OCI-LY1 (cell line): Measurements from ENCODE around the gene THAP9.

ENCODE experiments used
- H2AFZ ChIP-seq: fragments of 200-600 bp; sonication (generic), shearing (Covaris generic); 2 replicates; pipeline ENCODE4 v1.6.0; 2014; ENCODE audit warnings: antibody characterized with exemption, mild to moderate bottlenecking, low read length
- H3F3A ChIP-seq: fragments of 200-600 bp; sonication (generic), shearing (Covaris generic); 2 replicates; pipeline ENCODE4 v1.6.0; 2014; ENCODE audit warnings: mild to moderate bottlenecking, antibody characterized with exemption, low read length, moderate library complexity; ENCODE audit not compliant: insufficient read depth
- H3K27ac ChIP-seq: fragments of 200-600 bp; sonication (generic); 2 replicates; pipeline ENCODE4 v1.5.1; 2014; ENCODE audit warnings: low read length, mixed run types, mild to moderate bottlenecking, low read depth; ENCODE audit not compliant: poor library complexity, severe bottlenecking
- H3K27me3 ChIP-seq: fragments of 200-600 bp; sonication (generic); 2 replicates; pipeline ENCODE4 v1.6.0; 2014; ENCODE audit warnings: antibody characterized with exemption, mild to moderate bottlenecking, low read length, moderate library complexity; ENCODE audit not compliant: insufficient read depth
- H3K36me3 ChIP-seq: fragments of 200-600 bp; sonication (generic); 2 replicates; pipeline ENCODE4 v1.6.1; 2014; ENCODE audit warnings: mild to moderate bottlenecking, antibody characterized with exemption, low read length, moderate library complexity, mixed read lengths; ENCODE audit not compliant: insufficient read depth
- H3K4me1 ChIP-seq: fragments of 200-600 bp; sonication (generic); 2 replicates; pipeline ENCODE4 v1.5.1; 2014; ENCODE audit warnings: mild to moderate bottlenecking, low read length, moderate library complexity; ENCODE audit not compliant: insufficient read depth, severe bottlenecking
- H3K4me2 ChIP-seq: fragments of 200-600 bp; sonication (generic), shearing (Covaris generic); 2 replicates; pipeline ENCODE4 v1.6.1; 2014; ENCODE audit warnings: low read length
- H3K4me3 ChIP-seq: fragments of 200-600 bp; sonication (generic); 2 replicates; pipeline ENCODE4 v1.5.1; 2014; ENCODE audit warnings: low read length, low read depth, mild to moderate bottlenecking, mixed read lengths; ENCODE audit not compliant: poor library complexity, severe bottlenecking
- H3K79me2 ChIP-seq: fragments of 200-600 bp; shearing (Covaris generic); 2 replicates; pipeline ENCODE4 v1.6.1; 2016; ENCODE audit warnings: mixed run types, low read length, mixed read lengths; ENCODE audit not compliant: insufficient read depth
- H3K9ac ChIP-seq: fragments of 200-600 bp; sonication (generic), shearing (Covaris generic); 2 replicates; pipeline ENCODE4 v1.6.1; 2014; ENCODE audit warnings: mild to moderate bottlenecking, low read length, mixed read lengths
- H3K9me2 ChIP-seq: fragments of 200-600 bp; sonication (generic), shearing (Covaris generic); 2 replicates; pipeline ENCODE4 v1.6.1; 2014; ENCODE audit warnings: low read depth, mild to moderate bottlenecking, low read length, mixed read lengths
- H3K9me3 ChIP-seq: fragments of 200-600 bp; shearing (Covaris generic); 2 replicates; pipeline ENCODE4 v1.6.1; 2014; ENCODE audit warnings: low read length, mixed read lengths
- H4K20me1 ChIP-seq: fragments of 200-600 bp; sonication (generic), shearing (Covaris generic); 2 replicates; pipeline ENCODE4 v1.6.0; 2016; ENCODE audit warnings: mild to moderate bottlenecking, low read length; ENCODE audit not compliant: insufficient read depth
- CTCF ChIP-seq: fragments of 200-600 bp; sonication (generic), shearing (Covaris generic); IDR thresholded peaks from 2 replicates; pipeline ENCODE4 v1.5.1; 2017; ENCODE audit warnings: mild to moderate bottlenecking, antibody characterized with exemption, low read length, moderate library complexity, mixed read lengths
- EZH2 ChIP-seq: fragments of 200-600 bp; sonication (generic), shearing (Covaris generic); IDR thresholded peaks from 2 replicates; pipeline ENCODE4 v1.8.0; 2017; ENCODE audit warnings: borderline replicate concordance, mixed run types, mild to moderate bottlenecking, antibody characterized with exemption, low read length, moderate library complexity, mixed read lengths

The THAP9 gene

GRCh38 chr4:82866706-82867385, 33.7 kb upstream of the THAP9 start:
- no peak overlapping the region for H3K4me2 ChIP-seq

GRCh38 chr4:82868572-82868971, 32.0 kb upstream of the THAP9 start:
- H2AFZ ChIP-seq, result no peak overlapping the region
- no peaks in the 10 kb centered on the region for H3K9me3 ChIP-seq
- no peaks in the 10 kb centered on the region for H3K79me2 ChIP-seq
- H3K9ac ChIP-seq, result no peak overlapping the region
- H4K20me1 ChIP-seq, result no peaks in the 10 kb centered on the region
- peaks cover 89% of the 10 kb centered on the region for H3K36me3 ChIP-seq
- no peak overlapping the region for H3K4me2 ChIP-seq
- H3K4me3 ChIP-seq, result no peak overlapping the region
- no peak for TF ChIP-seq CTCF
- TF ChIP-seq EZH2, result no peak
- no peaks in the 10 kb centered on the region for H3K9me2 ChIP-seq
- H3F3A ChIP-seq, result no peaks in the 10 kb centered on the region
- no peaks in the 10 kb centered on the region for H3K4me1 ChIP-seq
- H3K27me3 ChIP-seq, result no peaks in the 10 kb centered on the region
- H3K27ac ChIP-seq, result no peak overlapping the region

More at GRCh38 chr4:82866706-82867385, 33.7 kb upstream of the THAP9 start:
- H3K27me3 ChIP-seq, result no peaks in the 10 kb centered on the region
- H2AFZ ChIP-seq, result no peak overlapping the region
- H3K79me2 ChIP-seq, result no peaks in the 10 kb centered on the region
- no peak overlapping the region for H3K27ac ChIP-seq
- H3F3A ChIP-seq, result no peaks in the 10 kb centered on the region
- H3K36me3 ChIP-seq, result peaks cover 83% of the 10 kb centered on the region
- H3K9me3 ChIP-seq, result no peaks in the 10 kb centered on the region
- no peak overlapping the region for H3K9ac ChIP-seq
- no peaks in the 10 kb centered on the region for H4K20me1 ChIP-seq
- H3K4me3 ChIP-seq, result no peak overlapping the region
- no peak for TF ChIP-seq EZH2
- no peak for TF ChIP-seq CTCF
- H3K9me2 ChIP-seq, result no peaks in the 10 kb centered on the region
- no peaks in the 10 kb centered on the region for H3K4me1 ChIP-seq

GRCh38 chr4:82885410-82885809, 15.1 kb upstream of the THAP9 start:
- Histone ChIP-seq H3K9me2 (no peaks in the 10 kb centered on the region), H3K9ac (no peak overlapping the region), H3K79me2 (peaks cover 79% of the 10 kb centered on the region), H3K4me3 (no peak overlapping the region), H3K27ac (no peak overlapping the region), H3K27me3 (no peaks in the 10 kb centered on the region), H2AFZ (no peak overlapping the region), H3F3A (no peaks in the 10 kb centered on the region), H3K9me3 (no peaks in the 10 kb centered on the region), H3K4me1 (peaks cover 19% of the 10 kb centered on the region), H4K20me1 (no peaks in the 10 kb centered on the region), H3K36me3 (peaks cover 6% of the 10 kb centered on the region), H3K4me2 (no peak overlapping the region)
- TF ChIP-seq CTCF (no peak), EZH2 (no peak)
